Coronary artery (tissue), 2 donors: Measurements from ENCODE around the gene RANBP17.

Experiments
- DNase-seq: peaks from one replicate; pipeline ENCODE4 v3.0.0-alpha.2; 2017; ENCODE audit warnings: low spot score
- H3K27ac ChIP-seq, 2 donors: fragments of 200-600 bp; sonication (generic); one replicate each; pipeline ENCODE4 v1.5.1; 2016 to 2019
- H3K4me3 ChIP-seq: fragments of 200-600 bp; sonication (generic); 2 replicates; pipeline ENCODE4 v1.5.1; 2016; ENCODE audit warnings: mild to moderate bottlenecking, moderate library complexity
- TF ChIP-seq, protein P1 (sequence below): fragments of 200-600 bp; sonication (generic); IDR thresholded peaks from one replicate; pipeline ENCODE4 v1.5.1; 2019; ENCODE audit warnings: antibody characterized with exemption

RANBP17 gene

DNA sequence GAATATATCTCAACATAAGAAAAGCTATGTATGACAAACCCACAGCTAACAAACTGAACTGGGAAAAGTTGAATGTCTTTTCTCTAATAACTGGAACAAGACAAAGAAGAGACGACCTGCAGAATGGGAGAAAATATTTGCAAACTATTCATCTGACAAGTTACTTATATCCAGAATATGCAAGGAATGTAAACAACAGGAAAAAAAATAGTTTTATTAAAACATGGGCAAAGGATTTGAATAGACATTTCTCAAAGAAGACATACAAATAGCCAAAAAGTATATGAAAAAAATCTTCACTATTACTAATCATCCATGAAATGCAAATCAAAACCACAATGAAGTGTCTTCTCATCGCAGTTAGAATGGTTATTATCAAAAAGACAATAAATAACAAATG is 265.5 kb downstream of the RANBP17 start:
- no peak for DNase-seq
- H3K4me3 ChIP-seq: no peak overlapping the region
- TF ChIP-seq, protein P1, sequence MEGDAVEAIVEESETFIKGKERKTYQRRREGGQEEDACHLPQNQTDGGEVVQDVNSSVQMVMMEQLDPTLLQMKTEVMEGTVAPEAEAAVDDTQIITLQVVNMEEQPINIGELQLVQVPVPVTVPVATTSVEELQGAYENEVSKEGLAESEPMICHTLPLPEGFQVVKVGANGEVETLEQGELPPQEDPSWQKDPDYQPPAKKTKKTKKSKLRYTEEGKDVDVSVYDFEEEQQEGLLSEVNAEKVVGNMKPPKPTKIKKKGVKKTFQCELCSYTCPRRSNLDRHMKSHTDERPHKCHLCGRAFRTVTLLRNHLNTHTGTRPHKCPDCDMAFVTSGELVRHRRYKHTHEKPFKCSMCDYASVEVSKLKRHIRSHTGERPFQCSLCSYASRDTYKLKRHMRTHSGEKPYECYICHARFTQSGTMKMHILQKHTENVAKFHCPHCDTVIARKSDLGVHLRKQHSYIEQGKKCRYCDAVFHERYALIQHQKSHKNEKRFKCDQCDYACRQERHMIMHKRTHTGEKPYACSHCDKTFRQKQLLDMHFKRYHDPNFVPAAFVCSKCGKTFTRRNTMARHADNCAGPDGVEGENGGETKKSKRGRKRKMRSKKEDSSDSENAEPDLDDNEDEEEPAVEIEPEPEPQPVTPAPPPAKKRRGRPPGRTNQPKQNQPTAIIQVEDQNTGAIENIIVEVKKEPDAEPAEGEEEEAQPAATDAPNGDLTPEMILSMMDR: no peak
- H3K27ac ChIP-seq: no peak overlapping the region

DNA sequence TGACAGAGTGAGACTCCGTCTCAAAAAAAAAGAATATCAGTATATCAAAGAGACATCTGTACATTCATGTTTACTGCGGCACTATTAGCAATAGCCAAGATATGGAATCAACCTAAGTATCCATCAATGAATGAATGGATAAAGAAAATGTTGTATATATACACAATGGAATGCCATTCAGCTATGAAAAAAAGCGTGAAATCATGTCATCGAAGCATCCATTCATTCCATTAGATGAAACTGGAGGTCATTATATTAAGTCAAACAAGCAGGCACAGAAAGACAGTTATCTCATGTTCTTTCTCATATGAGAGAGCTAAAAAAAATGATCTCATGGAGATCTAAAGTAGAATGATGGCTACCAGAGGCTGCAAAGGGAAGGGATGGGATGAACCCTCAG is 266.3 kb downstream of the RANBP17 start:
- Histone ChIP-seq H3K27ac (no peak overlapping the region), H3K4me3 (no peak overlapping the region)
- TF ChIP-seq, protein P1: no peak
- no peak for DNase-seq

DNA sequence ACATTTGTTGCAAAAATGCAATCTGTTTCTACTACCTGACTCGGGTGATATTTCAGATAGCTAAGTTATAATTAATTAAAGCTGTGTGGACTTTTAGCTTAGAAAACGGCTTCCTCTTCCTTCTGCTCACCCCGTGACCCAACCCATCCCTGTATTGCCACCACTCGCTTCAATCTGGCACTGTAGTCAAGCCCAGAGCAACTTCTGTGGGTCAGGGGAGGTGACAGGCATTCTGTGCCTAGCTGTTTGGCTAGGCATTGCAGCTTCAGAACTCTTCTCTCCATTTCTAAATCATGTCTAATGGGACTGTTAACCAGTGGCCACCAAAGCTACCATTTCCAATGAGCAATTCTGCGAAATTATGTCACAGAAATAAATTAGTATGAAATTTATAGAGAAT is 267.5 kb downstream of the RANBP17 start:
- no peak overlapping the region for H3K4me3 ChIP-seq
- H3K27ac ChIP-seq: no peak overlapping the region
- no peak for DNase-seq
- TF ChIP-seq, protein P1: no peak

DNA sequence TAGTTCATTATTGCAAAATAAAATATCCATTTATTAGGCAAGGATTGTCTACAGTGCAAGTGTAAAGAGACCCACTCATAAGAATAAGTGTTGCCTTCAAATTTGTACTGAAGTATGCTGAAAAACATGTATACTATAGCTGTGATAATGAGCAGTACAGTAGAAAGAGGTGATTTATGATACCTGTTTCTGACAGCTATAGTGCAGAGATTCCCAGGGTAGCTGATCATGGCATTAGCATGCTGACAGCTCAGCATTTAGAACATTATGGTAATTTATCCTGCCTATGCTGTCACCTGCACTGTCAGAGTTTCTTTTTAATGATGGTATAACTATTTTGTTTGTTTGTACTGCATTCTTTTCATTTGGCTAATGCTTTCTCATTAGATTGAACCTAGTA is 269.7 kb downstream of the RANBP17 start:
- TF ChIP-seq, protein P1: no peak
- DNase-seq: no peak
- no peak overlapping the region for H3K4me3 ChIP-seq
- no peak overlapping the region for H3K27ac ChIP-seq

DNA sequence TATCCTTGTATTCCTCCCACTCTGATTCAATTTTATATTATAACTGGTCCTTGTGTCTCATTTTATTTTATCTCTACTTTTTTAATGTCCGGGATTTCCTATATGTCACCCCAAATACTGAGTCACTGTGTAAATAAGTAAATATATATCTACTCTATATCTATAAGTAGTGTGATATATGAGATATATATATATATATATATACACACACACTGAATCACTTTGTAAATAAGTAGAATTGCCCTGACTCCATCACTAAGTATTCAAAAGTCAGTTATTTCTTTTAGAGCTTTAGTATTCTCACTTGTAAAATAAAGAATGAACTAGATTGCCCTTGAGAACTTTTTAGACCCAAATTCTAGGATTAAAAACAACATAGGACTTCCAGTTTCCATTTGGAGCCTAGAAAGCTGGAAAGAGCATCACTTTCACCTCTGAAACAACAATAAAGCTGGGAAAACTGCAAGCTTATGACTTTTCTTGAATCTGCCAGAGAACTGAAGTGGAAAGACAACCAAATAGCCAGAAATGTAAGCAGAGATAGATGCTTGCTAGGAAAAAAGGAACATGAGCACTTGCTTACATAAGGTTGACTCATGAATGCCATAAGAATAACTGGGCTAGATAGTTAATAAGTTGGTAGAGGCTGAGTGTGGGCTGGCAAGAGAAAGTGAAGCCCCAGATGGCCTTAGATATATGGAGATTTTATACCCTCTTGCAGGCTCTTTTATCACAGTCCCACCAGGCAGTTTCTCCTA is 276.1 kb downstream of the RANBP17 start:
- TF ChIP-seq, protein P1: no peak
- H3K4me3 ChIP-seq: no peak overlapping the region
- no peak overlapping the region for H3K27ac ChIP-seq
- no peak for DNase-seq

DNA sequence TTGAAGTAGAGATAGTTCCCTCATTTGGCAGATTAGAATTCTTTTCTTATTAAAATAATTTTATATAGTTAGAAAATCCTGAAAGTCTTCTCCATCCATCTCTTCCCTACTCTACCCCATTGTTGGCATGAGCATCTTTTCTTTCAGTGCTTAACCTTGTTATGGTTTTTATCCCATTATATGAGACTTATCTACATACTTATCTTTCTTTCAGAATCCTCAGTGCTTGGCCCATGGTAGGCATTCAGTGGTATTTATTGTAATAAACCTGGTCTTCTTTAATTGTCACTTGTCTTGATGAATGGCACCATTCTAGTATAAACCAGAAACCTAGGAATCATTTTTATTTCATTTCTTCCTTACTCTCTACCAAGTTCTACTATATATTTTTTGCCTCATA is 277.4 kb downstream of the RANBP17 start:
- TF ChIP-seq, protein P1: no peak
- DNase-seq: no peak
- H3K27ac ChIP-seq: no peak overlapping the region
- no peak overlapping the region for H3K4me3 ChIP-seq

DNA sequence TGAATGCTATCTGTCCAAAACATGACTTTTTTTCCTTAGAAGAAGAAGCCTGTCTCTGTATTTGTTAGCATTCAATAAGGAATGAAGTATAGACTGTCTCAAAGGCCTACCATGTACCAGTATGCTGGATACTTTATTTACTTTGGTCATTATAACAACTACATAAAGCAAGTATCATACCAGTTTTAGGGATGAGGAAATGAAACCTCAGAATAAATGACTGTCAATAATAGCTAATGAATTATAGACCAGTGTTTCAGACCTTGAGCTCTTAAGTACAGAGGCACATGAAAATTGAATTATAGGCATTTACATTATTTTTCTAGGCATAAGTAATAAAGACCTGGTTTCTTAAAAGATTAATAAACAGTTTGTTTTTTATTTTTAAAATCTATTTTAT is 280.8 kb downstream of the RANBP17 start:
- Histone ChIP-seq H3K4me3 (no peak overlapping the region), H3K27ac (no peak overlapping the region)
- no peak for DNase-seq
- TF ChIP-seq, protein P1: no peak
